Kidney (tissue), 14 donors: ENCODE measurements around the gene CES1. TPM values are rescaled to one million over a fixed set of nuclear protein-coding genes. Genes with fewer than 3 reads are reported as not detected.
A peak's percentile ranks its signal among the peaks of the same experiment; 100 is the strongest.
"Not testable (repeated sequence)": the region's sequence is repeated elsewhere in the genome, so short reads cannot be mapped to it uniquely, and the experiment has no call there.

Source experiments
- DNase-seq, 5 donors: peaks; one replicate each; pipeline ENCODE4 v3.0.0-alpha.2; 2013 to 2020
- FAIRE-seq: peaks from 2 replicates; lab custom pipeline; 2012; peaks lifted over from hg19 to GRCh38; lab: Jason Lieb, UNC
- H3K27ac ChIP-seq, 2 donors: one replicate each; pipeline ENCODE4 v1.7.0; 2013; ENCODE audit warnings: low read depth in 2 of 2, low read length in 2 of 2, inconsistent platforms in 1 of 2
- H3K27me3 ChIP-seq: one replicate; pipeline ENCODE4 v1.7.1; 2013; ENCODE audit warnings: low read length, inconsistent platforms; ENCODE audit not compliant: control insufficient read depth, insufficient read depth
- H3K36me3 ChIP-seq, 3 donors: one replicate each; pipeline versions ENCODE4 v1.7.0 to v1.7.1; 2013; ENCODE audit warnings: low read length in 3 of 3, control low read depth in 1 of 3, inconsistent platforms in 1 of 3; ENCODE audit not compliant: insufficient read depth in 3 of 3, control insufficient read depth in 2 of 3
- H3K4me1 ChIP-seq, 3 donors: one replicate each; pipeline versions ENCODE4 v1.7.0 to v1.7.1; 2013; ENCODE audit warnings: low read length in 3 of 3, inconsistent platforms in 1 of 3, low read depth in 1 of 3; ENCODE audit not compliant: control insufficient read depth in 2 of 3, insufficient read depth in 2 of 3
- H3K4me3 ChIP-seq, 3 donors: one replicate each; pipeline versions ENCODE4 v1.7.0 to v1.8.1; 2013; ENCODE audit warnings: low read length in 3 of 3, control low read depth in 1 of 3, inconsistent platforms in 1 of 3
- H3K9ac ChIP-seq, 3 donors: one replicate each; pipeline versions ENCODE4 v1.7.0 to v1.7.1; 2013; ENCODE audit warnings: low read length in 3 of 3, control low read depth in 1 of 3, inconsistent platforms in 1 of 3
- H3K9me3 ChIP-seq, 3 donors: one replicate each; pipeline versions ENCODE4 v1.7.0 to v1.7.1; 2013; ENCODE audit warnings: low read length in 3 of 3, control low read depth in 1 of 3, inconsistent platforms in 1 of 3; ENCODE audit not compliant: control insufficient read depth in 2 of 3, insufficient read depth in 1 of 3
- CTCF ChIP-seq: IDR thresholded peaks from 3 replicates; pipeline ENCODE4 v1.5.1; 2012; ENCODE audit warnings: mild to moderate bottlenecking, moderate library complexity, borderline replicate concordance; ENCODE audit not compliant: insufficient read depth; ENCODE audit errors: extremely low read depth
- intact Hi-C: fragments of 100-400 bp; cut with DNase I; formaldehyde crosslinking; loops from one replicate; pipeline ENCODE4 v1.11.1; 2022
- polyA plus RNA-seq: library from polyadenylated mRNA; stranded (reverse); fragments of 350-450 nt; fragmentation: Illumina TruSeq; extraction: RNeasy Lipid Tissue Mini Kit (QIAGEN cat#74804); gene quantifications from one replicate; pipeline ENCODE4 v1.2.3, GENCODE V29; 2014; ENCODE audit warnings: low read depth, low replicate concordance; ENCODE audit not compliant: insufficient read depth
- total RNA-seq: library from RNA; stranded (reverse); fragmentation: NEBNext Ultra II Directional; extraction: Animal tissue kit (Norgen Biotek cat#: 25700); gene quantifications from one replicate; pipeline ENCODE4 v1.2.1, GENCODE V29; 2021
- donor health status: control.
- donor health status: control.
- donor health status: control.
- donor health status: control.
- donor health status: control.
- donor health status: DM: yes; HTN: yes; CAD: no.
- donor health status: Normal renal cell carcinoma (clear cell type).

The CES1 gene
- total and polyA plus RNA-seq, 2 donors from 2014 or later: 5.9 to 11.9 TPM

- Histone ChIP-seq H3K9me3 (no peaks in the 10 kb centered on the region), H3K27me3 (no peaks in the 10 kb centered on the region), H3K36me3 (no peaks in the 10 kb centered on the region), H3K4me3 (no peak overlapping the region), H3K9ac (no peak overlapping the region), H3K4me1 (no peaks in the 10 kb centered on the region), H3K27ac (no peak overlapping the region)
- FAIRE-seq: no peak
- no peak for TF ChIP-seq CTCF
- DNase-seq: no peak
- intact Hi-C loops: no loop called here
These were observed 17.6 kb downstream of the CES1 start for GRCh38 chr16:55815320-55815719.

DNA sequence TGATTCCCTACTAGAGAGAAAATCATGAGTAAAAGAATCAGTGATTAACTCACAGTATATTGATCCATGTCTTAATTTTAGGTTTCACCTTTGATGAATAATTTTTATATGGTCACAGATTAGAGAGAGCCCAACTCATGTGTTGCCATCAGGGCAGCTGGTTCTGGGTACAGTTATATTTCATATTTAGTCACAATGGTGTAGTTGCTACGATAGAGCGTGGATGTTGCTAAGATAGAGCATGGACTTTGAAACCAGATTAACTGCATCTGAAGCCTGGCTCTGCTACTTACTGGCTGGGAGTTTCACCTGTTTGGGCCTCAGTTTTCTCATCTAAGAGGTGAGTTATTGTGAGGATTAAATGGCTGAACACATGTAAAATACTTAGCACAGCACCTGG lies 18.7 kb downstream of the CES1 start:
- H3K27ac ChIP-seq, H3K4me3 ChIP-seq, FAIRE-seq, H3K4me1 ChIP-seq, H3K9ac ChIP-seq, DNase-seq, H3K36me3 ChIP-seq, H3K27me3 ChIP-seq, H3K9me3 ChIP-seq, intact Hi-C loops: not testable (repeated sequence)

- H3K4me1 ChIP-seq, H3K9me3 ChIP-seq, H3K36me3 ChIP-seq, H3K27me3 ChIP-seq, DNase-seq, intact Hi-C loops, H3K27ac ChIP-seq, FAIRE-seq, H3K4me3 ChIP-seq, H3K9ac ChIP-seq: not testable (repeated sequence)
These were observed 19.2 kb downstream of the CES1 start for GRCh38 chr16:55813730-55814129.

GRCh38 chr16:55812951-55813350 lies 19.9 kb downstream of the CES1 start:
- no peak overlapping the region for H3K9ac ChIP-seq

More at GRCh38 chr16:55812951-55813350, 19.9 kb downstream of the CES1 start:
- intact Hi-C loops: no loop called here
- no peaks in the 10 kb centered on the region for H3K36me3 ChIP-seq
- no peaks in the 10 kb centered on the region for H3K9me3 ChIP-seq
- no peaks in the 10 kb centered on the region for H3K27me3 ChIP-seq
- no peak for FAIRE-seq
- H3K27ac ChIP-seq: no peak overlapping the region
- TF ChIP-seq CTCF: no peak
- no peaks in the 10 kb centered on the region for H3K4me1 ChIP-seq
- DNase-seq: peak in 1 of 5 donors; percentile 12
- H3K4me3 ChIP-seq: no peak overlapping the region
